DND-41 (cell line): Measurements from ENCODE around the gene HMCN2.

Experiments used
- EZH2 ChIP-seq: IDR thresholded peaks from 3 replicates; pipeline ENCODE4 v1.6.1; 2012; ENCODE audit warnings: borderline replicate concordance, low read depth, mild to moderate bottlenecking, moderate library complexity, low read length, inconsistent platforms; ENCODE audit not compliant: severe bottlenecking
- TF ChIP-seq, protein P1 (sequence below): IDR thresholded peaks from 2 replicates; pipeline ENCODE4 v1.5.1; 2012; ENCODE audit warnings: borderline replicate concordance, low read length, moderate library complexity, mild to moderate bottlenecking; ENCODE audit not compliant: poor library complexity, severe bottlenecking; ENCODE audit errors: extremely low read depth

DNA sequence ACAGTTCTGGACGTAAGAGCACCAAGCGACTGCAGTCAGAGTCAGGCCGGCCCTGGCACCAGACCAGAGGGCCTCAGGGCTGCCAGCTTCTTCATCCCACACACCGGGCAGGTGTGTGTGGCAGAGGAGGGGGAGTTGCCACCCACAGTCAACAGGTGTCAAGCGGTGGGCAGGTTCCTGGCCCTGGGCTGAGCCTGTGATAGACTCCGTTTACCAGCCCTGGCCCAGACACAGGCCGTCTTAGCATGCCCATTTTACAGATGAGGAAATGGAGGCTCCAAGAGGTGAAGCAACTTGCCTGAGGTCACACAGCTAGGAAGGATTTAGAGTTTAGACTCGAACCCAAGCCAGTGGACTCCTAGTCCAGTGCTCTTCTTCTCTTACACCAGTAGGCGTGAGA, 71.8 kb downstream of the HMCN2 start:
- TF ChIP-seq, protein P1, sequence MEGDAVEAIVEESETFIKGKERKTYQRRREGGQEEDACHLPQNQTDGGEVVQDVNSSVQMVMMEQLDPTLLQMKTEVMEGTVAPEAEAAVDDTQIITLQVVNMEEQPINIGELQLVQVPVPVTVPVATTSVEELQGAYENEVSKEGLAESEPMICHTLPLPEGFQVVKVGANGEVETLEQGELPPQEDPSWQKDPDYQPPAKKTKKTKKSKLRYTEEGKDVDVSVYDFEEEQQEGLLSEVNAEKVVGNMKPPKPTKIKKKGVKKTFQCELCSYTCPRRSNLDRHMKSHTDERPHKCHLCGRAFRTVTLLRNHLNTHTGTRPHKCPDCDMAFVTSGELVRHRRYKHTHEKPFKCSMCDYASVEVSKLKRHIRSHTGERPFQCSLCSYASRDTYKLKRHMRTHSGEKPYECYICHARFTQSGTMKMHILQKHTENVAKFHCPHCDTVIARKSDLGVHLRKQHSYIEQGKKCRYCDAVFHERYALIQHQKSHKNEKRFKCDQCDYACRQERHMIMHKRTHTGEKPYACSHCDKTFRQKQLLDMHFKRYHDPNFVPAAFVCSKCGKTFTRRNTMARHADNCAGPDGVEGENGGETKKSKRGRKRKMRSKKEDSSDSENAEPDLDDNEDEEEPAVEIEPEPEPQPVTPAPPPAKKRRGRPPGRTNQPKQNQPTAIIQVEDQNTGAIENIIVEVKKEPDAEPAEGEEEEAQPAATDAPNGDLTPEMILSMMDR, result no peak
- TF ChIP-seq EZH2, result no peak
